Trophoblast cell (in vitro differentiated cells and primary cell): ENCODE measurements around the gene CEP131. TPM values are rescaled to one million over a fixed set of nuclear protein-coding genes. Genes with fewer than 3 reads are reported as not detected.

Experiments
- DNase-seq, 2 donors: peaks; one replicate each; pipeline ENCODE4 v3.0.0-alpha.2; 2016
- H2AFZ ChIP-seq: 2 replicates; pipeline ENCODE4 v1.6.1; 2013; ENCODE audit warnings: low read length, moderate library complexity, mild to moderate bottlenecking; ENCODE audit not compliant: insufficient read depth, poor library complexity
- H2AK5ac ChIP-seq: 2 replicates; pipeline ENCODE4 v1.6.1; 2013; ENCODE audit warnings: mild to moderate bottlenecking, low read length
- H2BK120ac ChIP-seq: 2 replicates; pipeline ENCODE4 v1.6.1; 2013; ENCODE audit warnings: low read length, mild to moderate bottlenecking, moderate library complexity; ENCODE audit not compliant: insufficient read depth, poor library complexity
- H2BK12ac ChIP-seq: 2 replicates; pipeline ENCODE4 v1.6.1; 2013; ENCODE audit warnings: mild to moderate bottlenecking, low read length, moderate library complexity
- H2BK5ac ChIP-seq: 2 replicates; pipeline ENCODE4 v1.6.1; 2013; ENCODE audit warnings: low read length, low read depth, moderate library complexity, mild to moderate bottlenecking; ENCODE audit not compliant: poor library complexity
- H3K14ac ChIP-seq: 2 replicates; pipeline ENCODE4 v1.6.1; 2013; ENCODE audit warnings: mild to moderate bottlenecking, low read length
- H3K18ac ChIP-seq: 2 replicates; pipeline ENCODE4 v1.6.1; 2013; ENCODE audit warnings: mild to moderate bottlenecking, low read length
- H3K23ac ChIP-seq: 2 replicates; pipeline ENCODE4 v1.6.1; 2013; ENCODE audit warnings: low read length
- H3K27ac ChIP-seq: 2 replicates; pipeline ENCODE4 v1.5.1; 2013; ENCODE audit warnings: low read depth, mild to moderate bottlenecking, inconsistent platforms, low read length, moderate library complexity
- H3K27me3 ChIP-seq: 2 replicates; pipeline ENCODE4 v1.6.1; 2013; ENCODE audit warnings: inconsistent platforms, mild to moderate bottlenecking, low read length, moderate library complexity; ENCODE audit not compliant: insufficient read depth
- H3K36me3 ChIP-seq, 2 experiments: 1 replicate in 1 of 2; 2 replicates in 1 of 2; pipeline ENCODE4 v1.6.1; 2013; ENCODE audit warnings: low read length in 2 of 2, mild to moderate bottlenecking in 2 of 2, moderate library complexity in 1 of 2; ENCODE audit not compliant: insufficient read depth in 2 of 2, control insufficient read depth in 1 of 2
- H3K4ac ChIP-seq: 2 replicates; pipeline ENCODE4 v1.6.1; 2013; ENCODE audit warnings: low read depth, mild to moderate bottlenecking, low read length, moderate library complexity
- H3K4me1 ChIP-seq, 2 experiments: 1 replicate in 1 of 2; 2 replicates in 1 of 2; pipeline ENCODE4 v1.6.1; 2013; ENCODE audit warnings: low read length in 2 of 2, mild to moderate bottlenecking in 2 of 2, moderate library complexity in 1 of 2; ENCODE audit not compliant: insufficient read depth in 2 of 2, control insufficient read depth in 1 of 2
- H3K4me2 ChIP-seq: 2 replicates; pipeline ENCODE4 v1.6.1; 2013; ENCODE audit warnings: inconsistent platforms, mild to moderate bottlenecking, low read length, moderate library complexity
- H3K4me3 ChIP-seq: 2 replicates; pipeline ENCODE4 v1.5.1; 2013; ENCODE audit warnings: mild to moderate bottlenecking, low read depth, low read length, inconsistent platforms
- H3K79me1 ChIP-seq: one replicate; pipeline ENCODE4 v1.6.1; 2013; ENCODE audit warnings: low read length
- H3K79me2 ChIP-seq: 2 replicates; pipeline ENCODE4 v1.6.1; 2013; ENCODE audit warnings: low read length, mild to moderate bottlenecking; ENCODE audit not compliant: control insufficient read depth, insufficient read depth, poor library complexity
- H3K9ac ChIP-seq: 2 replicates; pipeline ENCODE4 v1.6.1; 2013; ENCODE audit warnings: mild to moderate bottlenecking, low read length
- H3K9me3 ChIP-seq: 2 replicates; pipeline ENCODE4 v1.6.1; 2013; ENCODE audit warnings: low read depth, mild to moderate bottlenecking, control low read depth, inconsistent platforms, low read length; ENCODE audit not compliant: insufficient read depth
- H4K12ac ChIP-seq: 2 replicates; pipeline ENCODE4 v1.6.1; 2013; ENCODE audit warnings: low read depth, mild to moderate bottlenecking, low read length, moderate library complexity
- H4K8ac ChIP-seq: 2 replicates; pipeline ENCODE4 v1.6.1; 2013; ENCODE audit warnings: low read depth, mild to moderate bottlenecking, low read length, moderate library complexity
- H4K91ac ChIP-seq: one replicate; pipeline ENCODE4 v1.6.1; 2013; ENCODE audit warnings: low read depth, mild to moderate bottlenecking, low read length, moderate library complexity
- WGBS: extraction: QIAGEN DNeasy Blood & Tissue Kit; methylation state at CpG from one replicate; pipeline ENCODE4 v1.1.7; 2013; ENCODE audit warnings: missing lambda C conversion rate; ENCODE audit not compliant: insufficient read length, insufficient coverage; ENCODE audit errors: extremely low coverage; 5-methylcytosine and 5-hydroxymethylcytosine counted together
- polyA plus RNA-seq: library from polyadenylated mRNA; stranded (reverse); fragments of 200-250 nt; gene quantifications from 2 replicates; pipeline ENCODE4 v1.2.3, GENCODE V29; 2013

Gene CEP131
- 6.3 TPM in 2 replicates for polyA plus RNA-seq

GRCh38 chr17:81222906-81223761 is at the start of gene CEP131:
TSS of gene CEP131 (minus strand) at chr17:81222965. CDS start at chr17:81220056, 2,909 bp downstream.
- H3K79me1 ChIP-seq, result peaks cover 5% of the 10 kb centered on the region
- H3K27ac ChIP-seq, result no peak within 1 kb of the TSS
- H4K91ac ChIP-seq, result peak within 1 kb of the TSS; percentile 71
- peak within 1 kb of the TSS; percentile 18 for H2BK5ac ChIP-seq
- no peaks in the 10 kb centered on the region for H3K27me3 ChIP-seq
- H3K4me2 ChIP-seq, result peak within 1 kb of the TSS; percentile 92
- no peak within 1 kb of the TSS for H3K4ac ChIP-seq
- peak within 1 kb of the TSS; percentile 71 for H3K14ac ChIP-seq
- peak within 1 kb of the TSS; percentile 57 for H4K12ac ChIP-seq
- H4K8ac ChIP-seq, result peak within 1 kb of the TSS; percentile 59
- H3K23ac ChIP-seq, result no peak within 1 kb of the TSS
- H3K36me3 ChIP-seq, result peaks cover 4 to 9% of the 10 kb centered on the region in 2 experiments
- no peaks in the 10 kb centered on the region for H3K9me3 ChIP-seq
- H3K9ac ChIP-seq, result peak within 1 kb of the TSS; percentile 71
- no peak within 1 kb of the TSS for H2BK12ac ChIP-seq
- H3K79me2 ChIP-seq, result peaks cover 6% of the 10 kb centered on the region
- H3K4me1 ChIP-seq, result peaks cover 7 to 12% of the 10 kb centered on the region in 2 experiments
- no peak within 1 kb of the TSS for H2AK5ac ChIP-seq
- peak; percentile 98 to 99 for DNase-seq
- peak within 1 kb of the TSS; percentile 97 for H2AFZ ChIP-seq
- peak within 1 kb of the TSS; percentile 55 for H2BK120ac ChIP-seq
- peak within 1 kb of the TSS; percentile 69 for H3K18ac ChIP-seq
- no CpG with 5 or more reads among the region's 79 CpGs for WGBS
- peak within 1 kb of the TSS; percentile 88 for H3K4me3 ChIP-seq

GRCh38 chr17:81271226-81271625 is 48.5 kb upstream of the CEP131 start:
- no peak overlapping the region for H2BK12ac ChIP-seq
- H3K36me3 ChIP-seq, result peaks cover 59 to 60% of the 10 kb centered on the region in 2 experiments
- no peak overlapping the region for H3K4me3 ChIP-seq
- no peak overlapping the region for H2BK5ac ChIP-seq
- H3K79me2 ChIP-seq, result no peaks in the 10 kb centered on the region
- H4K8ac ChIP-seq, result no peak overlapping the region
- no peaks in the 10 kb centered on the region for H3K4me1 ChIP-seq
- no peak overlapping the region for H4K12ac ChIP-seq
- H3K14ac ChIP-seq, result no peak overlapping the region
- H3K79me1 ChIP-seq, result no peaks in the 10 kb centered on the region
- no peak overlapping the region for H3K23ac ChIP-seq
- H2AFZ ChIP-seq, result no peak overlapping the region
- no peak overlapping the region for H3K4ac ChIP-seq
- H3K27me3 ChIP-seq, result no peaks in the 10 kb centered on the region
- H3K9me3 ChIP-seq, result no peaks in the 10 kb centered on the region
- H2BK120ac ChIP-seq, result no peak overlapping the region
- no peak overlapping the region for H3K27ac ChIP-seq
- H3K18ac ChIP-seq, result no peak overlapping the region
- H3K4me2 ChIP-seq, result no peak overlapping the region
- no peak overlapping the region for H3K9ac ChIP-seq
- no peak overlapping the region for H2AK5ac ChIP-seq
- DNase-seq, result no peak
- no peak overlapping the region for H4K91ac ChIP-seq
- no CpG with 5 or more reads among the region's 12 CpGs for WGBS

GRCh38 chr17:81270279-81270678 is 47.5 kb upstream of the CEP131 start:
- no peak overlapping the region for H2BK5ac ChIP-seq
- no peak overlapping the region for H4K91ac ChIP-seq
- peaks cover 61 to 63% of the 10 kb centered on the region in 2 experiments for H3K36me3 ChIP-seq
- no peak overlapping the region for H3K14ac ChIP-seq
- no peak overlapping the region for H3K9ac ChIP-seq
- no peaks in the 10 kb centered on the region for H3K79me1 ChIP-seq
- no peak overlapping the region for H3K27ac ChIP-seq
- no peak overlapping the region for H2AFZ ChIP-seq
- no peak overlapping the region for H2BK12ac ChIP-seq
- no peaks in the 10 kb centered on the region for H3K79me2 ChIP-seq
- H4K8ac ChIP-seq, result no peak overlapping the region
- no peaks in the 10 kb centered on the region for H3K27me3 ChIP-seq
- H3K23ac ChIP-seq, result no peak overlapping the region
- H3K9me3 ChIP-seq, result no peaks in the 10 kb centered on the region
- H3K4me2 ChIP-seq, result no peak overlapping the region
- no peak overlapping the region for H3K18ac ChIP-seq
- H2BK120ac ChIP-seq, result no peak overlapping the region
- no peak for DNase-seq
- no peak overlapping the region for H3K4ac ChIP-seq
- WGBS, result no CpG with 5 or more reads among the region's 18 CpGs
- no peaks in the 10 kb centered on the region for H3K4me1 ChIP-seq
- no peak overlapping the region for H4K12ac ChIP-seq
- no peak overlapping the region for H2AK5ac ChIP-seq
- H3K4me3 ChIP-seq, result no peak overlapping the region

GRCh38 chr17:81267390-81268067 is 44.8 kb upstream of the CEP131 start:
- Histone ChIP-seq H3K36me3 (peaks cover 57 to 59% of the 10 kb centered on the region in 2 experiments), H2AK5ac (no peak overlapping the region), H2AFZ (no peak overlapping the region), H2BK120ac (no peak overlapping the region), H3K4me1 (no peaks in the 10 kb centered on the region), H2BK5ac (no peak overlapping the region), H4K91ac (no peak overlapping the region), H3K27me3 (no peaks in the 10 kb centered on the region), H4K8ac (no peak overlapping the region), H3K9me3 (no peaks in the 10 kb centered on the region), H3K23ac (no peak overlapping the region), H2BK12ac (no peak overlapping the region), H4K12ac (no peak overlapping the region), H3K4me2 (no peak overlapping the region), H3K79me1 (no peaks in the 10 kb centered on the region), H3K79me2 (no peaks in the 10 kb centered on the region), H3K18ac (no peak overlapping the region), H3K27ac (no peak overlapping the region), H3K14ac (no peak overlapping the region), H3K9ac (no peak overlapping the region), H3K4me3 (no peak overlapping the region), H3K4ac (no peak overlapping the region)
- DNase-seq, result no peak
- WGBS, result no CpG with 5 or more reads among the region's 6 CpGs
